Measurements from ENCODE around the gene HPCAL4.
A peak's percentile ranks its signal among the peaks of the same experiment; 100 is the strongest.

The HPCAL4 gene

DNA sequence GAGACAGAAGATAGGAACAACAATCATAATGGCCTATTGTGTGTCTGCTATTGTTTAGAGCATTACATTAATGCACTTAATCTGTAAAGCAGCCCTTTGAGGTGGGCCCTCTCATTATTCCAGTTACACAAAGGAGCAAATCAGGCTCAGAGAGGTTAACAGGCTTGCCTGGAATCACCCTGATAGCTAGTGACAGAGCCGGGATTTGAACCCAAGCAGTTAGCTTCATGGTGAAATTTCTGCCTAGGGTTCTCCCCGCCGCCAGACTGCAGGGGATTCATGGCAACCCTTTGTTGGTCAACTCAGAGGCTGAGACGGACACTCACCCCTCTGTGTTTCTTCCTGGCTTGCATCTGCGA lies 58.9 kb downstream of the HPCAL4 start:
- Histone ChIP-seq H3K79me2 (ENCODE audit: insufficient read depth, low read length) (no peaks in the 10 kb centered on the region), H3K9me3 (ENCODE audit: insufficient read depth, low read length, severe bottlenecking) (no peaks in the 10 kb centered on the region), H3K4me2 (ENCODE audit: insufficient read depth, low read length) (no peak overlapping the region), H2AFZ (ENCODE audit: low read depth, low read length) (no peak overlapping the region), H3K27ac (ENCODE audit: low read length) (no peak overlapping the region), H3K9ac (ENCODE audit: low read depth, low read length) (no peak overlapping the region), H4K20me1 (ENCODE audit: insufficient read depth, low read length) (no peaks in the 10 kb centered on the region), H3K27me3 (ENCODE audit: insufficient read depth, low read length, poor library complexity) (peaks cover 14% of the 10 kb centered on the region), H3K4me1 (ENCODE audit: insufficient read depth, low read length) (no peaks in the 10 kb centered on the region), H3K4me3 (ENCODE audit: low read depth in 1 of 2, low read length in 2 of 2) (no peak overlapping the region), H3K36me3 (ENCODE audit: insufficient read depth, low read length) (no peaks in the 10 kb centered on the region)
- ATAC-seq (ENCODE audit: insufficient read depth, low read depth): no peak
- DNase-seq: no peak
- TF ChIP-seq CTCF (IDR thresholded peaks at IDR 0.05; ENCODE audit: borderline replicate concordance, extremely low read depth, low read length, poor library complexity, severe bottlenecking) (no peak), EZH2 (IDR thresholded peaks at IDR 0.05; ENCODE audit: borderline replicate concordance, low read depth, low read length, severe bottlenecking) (no peak)

GRCh38 chr1:39631361-39632322 lies 59.6 kb downstream of the HPCAL4 start:
- Histone ChIP-seq H3K36me3 (ENCODE audit: insufficient read depth, low read length) (no peaks in the 10 kb centered on the region), H3K9ac (ENCODE audit: low read depth, low read length) (no peak overlapping the region), H3K4me1 (ENCODE audit: insufficient read depth, low read length) (no peaks in the 10 kb centered on the region), H3K27me3 (ENCODE audit: insufficient read depth, low read length, poor library complexity) (peaks cover 14% of the 10 kb centered on the region), H3K4me3 (ENCODE audit: low read depth in 1 of 2, low read length in 2 of 2) (no peak overlapping the region), H2AFZ (ENCODE audit: low read depth, low read length) (no peak overlapping the region), H4K20me1 (ENCODE audit: insufficient read depth, low read length) (no peaks in the 10 kb centered on the region), H3K79me2 (ENCODE audit: insufficient read depth, low read length) (no peaks in the 10 kb centered on the region), H3K9me3 (ENCODE audit: insufficient read depth, low read length, severe bottlenecking) (no peaks in the 10 kb centered on the region), H3K4me2 (ENCODE audit: insufficient read depth, low read length) (no peak overlapping the region), H3K27ac (ENCODE audit: low read length) (no peak overlapping the region)
- DNase-seq (peak; percentile 8), ATAC-seq (ENCODE audit: insufficient read depth, low read depth) (0 out of 3 replicates have a peak, but pooled peaks have one; percentile 39)
- no peak for TF ChIP-seq EZH2 (IDR thresholded peaks at IDR 0.05; ENCODE audit: borderline replicate concordance, low read depth, low read length, severe bottlenecking)
- no peak for TF ChIP-seq CTCF (IDR thresholded peaks at IDR 0.05; ENCODE audit: borderline replicate concordance, extremely low read depth, low read length, poor library complexity, severe bottlenecking)

DNA sequence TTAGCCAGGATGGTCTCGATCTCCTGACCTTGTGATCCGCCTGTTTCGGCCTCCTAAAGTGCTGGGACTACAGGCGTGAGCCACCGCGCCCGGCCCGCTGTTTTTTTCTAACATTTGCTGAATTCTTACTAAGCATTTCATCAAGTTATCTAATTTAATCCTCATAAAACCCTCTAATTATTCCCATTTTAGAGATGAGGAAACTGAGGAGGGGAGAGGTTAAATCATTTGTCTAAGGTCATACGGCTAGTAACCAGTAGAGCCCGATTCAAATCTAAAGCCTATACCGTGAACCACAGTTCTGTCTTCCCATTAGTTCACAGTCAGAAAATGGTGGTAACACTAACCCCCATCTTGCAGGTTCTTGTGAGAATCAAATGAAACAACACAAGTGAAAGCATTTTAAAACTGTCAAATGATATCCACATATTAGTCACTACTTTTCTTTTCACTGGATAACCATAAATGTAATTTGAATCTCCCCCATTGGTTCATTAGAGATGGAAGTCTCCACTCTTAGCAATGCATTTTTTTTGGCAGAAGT lies 62.4 kb downstream of the HPCAL4 start:
- TF ChIP-seq CTCF (IDR thresholded peaks at IDR 0.05; ENCODE audit: borderline replicate concordance, extremely low read depth, low read length, poor library complexity, severe bottlenecking) (no peak), EZH2 (IDR thresholded peaks at IDR 0.05; ENCODE audit: borderline replicate concordance, low read depth, low read length, severe bottlenecking) (no peak)
- Histone ChIP-seq H3K9ac (ENCODE audit: low read depth, low read length) (no peak overlapping the region), H3K79me2 (ENCODE audit: insufficient read depth, low read length) (no peaks in the 10 kb centered on the region), H3K4me2 (ENCODE audit: insufficient read depth, low read length) (no peak overlapping the region), H3K36me3 (ENCODE audit: insufficient read depth, low read length) (no peaks in the 10 kb centered on the region), H3K4me1 (ENCODE audit: insufficient read depth, low read length) (no peaks in the 10 kb centered on the region), H3K4me3 (ENCODE audit: low read depth in 1 of 2, low read length in 2 of 2) (no peak overlapping the region), H3K27ac (ENCODE audit: low read length) (no peak overlapping the region), H4K20me1 (ENCODE audit: insufficient read depth, low read length) (no peaks in the 10 kb centered on the region; the same call in 1 of the 2 replicates), H3K9me3 (ENCODE audit: insufficient read depth, low read length, severe bottlenecking) (no peaks in the 10 kb centered on the region), H2AFZ (ENCODE audit: low read depth, low read length) (no peak overlapping the region), H3K27me3 (ENCODE audit: insufficient read depth, low read length, poor library complexity) (peaks cover 15% of the 10 kb centered on the region)
- ATAC-seq (ENCODE audit: insufficient read depth, low read depth) (no peak), DNase-seq (no peak)
